IPS DF 19.7 (cell line): Measurements from ENCODE around the gene TOX4.
"Not testable (repeated sequence)": the region's sequence is repeated elsewhere in the genome, so short reads cannot be mapped to it uniquely, and the experiment has no call there.

Experiments
- DNase-seq: peaks from one replicate; pipeline ENCODE4 v3.0.0-alpha.2; 2013; ENCODE audit warnings: low read depth, low spot score

Gene TOX4

GRCh38 chr14:21476925-21477681 is at the start of gene TOX4, which contains the start of gene RAB2B:
TOX4 (plus strand) TSS chr14:21477195; CDS start chr14:21477279, 84 bp downstream.
RAB2B (minus strand) TSS chr14:21476959; CDS start chr14:21476872, 87 bp downstream.
- DNase-seq: peak; percentile 98

DNA sequence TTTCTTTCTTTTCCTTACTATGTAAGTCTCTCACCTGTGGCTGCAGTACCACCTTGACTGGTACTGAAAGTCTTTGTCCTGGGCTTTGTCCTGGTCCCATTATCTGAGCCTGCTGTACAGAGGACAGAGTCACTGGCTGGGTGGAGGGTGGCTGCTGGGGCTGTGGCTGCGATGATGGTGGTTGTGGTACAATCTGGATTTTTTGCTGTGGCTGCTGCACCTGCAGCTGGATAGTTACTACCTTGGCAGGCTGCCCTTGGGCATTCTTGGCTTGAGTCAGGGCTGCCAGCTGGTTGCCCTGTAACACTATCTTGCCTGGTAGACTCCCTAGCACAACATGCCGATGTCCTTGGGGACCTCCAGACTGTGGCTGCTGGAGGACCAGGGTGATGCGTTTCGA is 48.1 kb upstream of the TOX4 start:
- DNase-seq: no peak

DNA sequence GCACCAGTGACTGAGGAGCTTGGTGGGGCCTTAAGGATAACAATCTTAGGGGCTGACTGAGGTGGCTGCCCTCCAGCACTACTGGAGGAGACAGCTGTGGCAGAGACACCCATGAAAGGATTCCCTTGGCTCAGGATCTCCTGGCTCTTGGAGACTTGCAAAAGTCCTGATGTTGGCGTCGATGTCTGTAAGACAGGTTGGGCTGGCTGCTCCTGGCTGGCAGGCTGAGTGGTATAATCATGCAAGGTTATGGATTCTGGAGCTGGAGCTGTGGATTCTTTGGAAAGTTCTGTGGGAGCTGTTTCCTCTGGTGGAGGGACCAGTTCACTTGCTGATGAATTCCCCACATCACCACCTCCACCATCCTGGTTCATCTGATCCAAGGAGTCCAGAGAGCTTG is 45.9 kb upstream of the TOX4 start:
- DNase-seq: no peak

DNA sequence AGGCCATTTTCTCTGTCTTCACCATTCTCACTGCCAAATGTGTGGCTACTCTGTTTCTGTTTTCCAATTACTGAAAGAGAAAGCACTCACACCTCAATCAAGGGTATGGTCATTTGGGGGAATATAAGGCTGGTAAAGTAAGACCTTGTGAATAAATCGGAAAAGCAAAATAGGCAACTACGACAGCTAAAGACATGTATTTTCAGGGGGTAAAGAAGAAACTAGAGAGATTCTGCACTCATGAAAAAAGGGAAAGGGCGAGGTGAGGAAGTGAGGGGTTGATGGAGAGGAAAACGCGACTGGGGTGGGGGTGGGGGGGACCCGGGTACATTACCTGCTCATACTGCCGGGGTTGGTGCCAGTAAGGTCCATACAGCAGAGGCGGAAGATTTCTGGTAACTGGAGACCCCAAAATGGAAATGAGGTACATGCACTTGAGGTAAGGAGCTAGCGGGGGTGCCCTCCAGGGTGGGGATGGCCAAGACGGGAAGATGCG is 40.4 kb upstream of the TOX4 start:
- no peak for DNase-seq

GRCh38 chr14:21437063-21437901 is 39.7 kb upstream of the TOX4 start:
- peak; percentile 96 for DNase-seq

DNA sequence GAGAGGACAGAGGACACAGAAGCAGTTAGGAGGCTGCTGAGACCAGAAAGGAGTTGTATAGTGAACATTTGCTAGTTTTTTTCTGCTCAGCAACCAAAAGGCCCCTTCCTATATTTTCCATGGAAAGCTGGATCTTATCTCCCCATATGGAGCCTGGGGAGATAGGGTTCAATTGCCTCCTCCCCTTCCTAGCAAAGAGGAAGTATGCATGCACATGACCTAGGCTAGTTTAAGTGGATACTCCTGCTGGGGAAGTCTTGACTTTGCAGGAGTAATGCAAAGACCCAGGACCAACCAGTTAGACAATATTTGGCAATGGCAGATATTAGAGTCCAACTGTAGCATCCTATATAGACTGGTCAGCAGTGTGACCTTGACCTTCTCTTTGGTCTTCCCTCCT is 36.1 kb upstream of the TOX4 start:
- DNase-seq: no peak

GRCh38 chr14:21442657-21443056 is 34.3 kb upstream of the TOX4 start:
- DNase-seq: not testable (repeated sequence)

DNA sequence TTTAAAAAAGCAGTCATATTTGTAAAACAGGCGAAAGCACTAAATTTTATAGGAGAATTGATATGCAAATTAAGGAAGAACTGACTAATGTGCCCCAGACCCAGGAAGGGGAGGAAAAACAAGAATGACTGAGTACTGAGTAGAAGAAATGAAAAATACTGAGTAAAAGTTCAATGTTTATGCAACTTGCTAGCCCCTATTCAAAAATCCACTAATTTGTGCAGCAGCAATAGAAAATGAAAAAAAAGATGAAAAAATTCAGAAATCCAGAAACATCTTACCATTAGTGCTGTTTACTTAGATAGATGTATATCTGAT is 27.1 kb upstream of the TOX4 start:
- no peak for DNase-seq

DNA sequence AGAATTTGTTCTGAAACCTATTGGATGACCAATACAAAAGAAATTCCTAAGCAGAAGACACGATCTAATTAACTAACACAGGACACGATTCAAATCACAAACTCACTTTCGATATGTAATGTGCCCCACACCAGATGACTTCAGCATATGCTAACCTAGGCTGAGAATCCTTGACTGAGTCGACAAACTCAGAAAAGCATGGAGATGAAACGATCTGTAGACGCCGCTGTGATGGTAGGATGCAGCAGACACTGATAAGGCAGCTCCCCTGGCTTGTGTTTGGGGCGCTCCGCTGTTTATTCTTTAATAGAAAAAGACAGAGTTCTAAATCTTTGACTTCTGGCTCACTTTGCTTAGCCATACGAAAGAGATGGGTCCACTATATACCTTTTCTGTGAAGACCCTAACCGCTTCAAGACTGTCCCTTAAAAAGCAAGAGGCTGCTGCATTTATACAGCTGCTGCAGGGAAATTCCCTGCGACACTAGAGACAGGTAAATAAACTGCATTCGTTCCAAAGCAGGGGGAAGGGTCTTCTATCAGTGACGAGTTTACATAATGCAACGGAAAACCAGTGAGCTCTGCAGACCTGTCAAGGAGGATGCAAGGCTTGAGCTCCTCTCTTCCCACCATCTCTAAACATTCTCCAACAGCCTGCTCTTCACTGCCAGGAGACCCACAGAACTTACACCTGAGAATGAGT is 22.0 kb upstream of the TOX4 start:
- no peak for DNase-seq

DNA sequence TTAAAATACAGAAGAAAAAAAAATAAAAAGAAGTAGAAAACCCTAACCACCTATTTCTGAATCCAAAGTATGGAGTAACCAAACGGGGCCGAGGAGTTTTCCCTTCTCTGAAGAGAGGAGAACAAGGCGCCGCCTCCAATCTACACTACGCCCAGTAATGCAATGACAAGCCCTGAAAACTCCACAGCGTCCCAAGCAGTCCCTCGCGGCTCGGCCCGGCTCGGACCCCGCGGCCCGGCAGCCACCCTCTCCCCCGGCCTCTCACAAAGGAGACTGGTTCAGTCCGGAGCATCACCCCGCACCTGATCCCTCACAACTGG is 21.4 kb upstream of the TOX4 start:
- DNase-seq: no peak

- DNase-seq: peak; percentile 99
These were observed 20.9 kb upstream of the TOX4 start, which contains the start of gene CHD8 for GRCh38 chr14:21455912-21456667. CHD8 (minus strand) TSS chr14:21456123; CDS start chr14:21431643, 24,480 bp downstream.

GRCh38 chr14:21467616-21468015 is 9.4 kb upstream of the TOX4 start:
- DNase-seq: no peak

- no peak for DNase-seq
These were observed 1.1 kb upstream of the TOX4 start for GRCh38 chr14:21475767-21476522.

GRCh38 chr14:21476523-21476924 is 471 bp upstream of the TOX4 start:
- no peak for DNase-seq

- DNase-seq: no peak
These were observed 9.7 kb downstream of the TOX4 start for GRCh38 chr14:21486640-21487087.

DNA sequence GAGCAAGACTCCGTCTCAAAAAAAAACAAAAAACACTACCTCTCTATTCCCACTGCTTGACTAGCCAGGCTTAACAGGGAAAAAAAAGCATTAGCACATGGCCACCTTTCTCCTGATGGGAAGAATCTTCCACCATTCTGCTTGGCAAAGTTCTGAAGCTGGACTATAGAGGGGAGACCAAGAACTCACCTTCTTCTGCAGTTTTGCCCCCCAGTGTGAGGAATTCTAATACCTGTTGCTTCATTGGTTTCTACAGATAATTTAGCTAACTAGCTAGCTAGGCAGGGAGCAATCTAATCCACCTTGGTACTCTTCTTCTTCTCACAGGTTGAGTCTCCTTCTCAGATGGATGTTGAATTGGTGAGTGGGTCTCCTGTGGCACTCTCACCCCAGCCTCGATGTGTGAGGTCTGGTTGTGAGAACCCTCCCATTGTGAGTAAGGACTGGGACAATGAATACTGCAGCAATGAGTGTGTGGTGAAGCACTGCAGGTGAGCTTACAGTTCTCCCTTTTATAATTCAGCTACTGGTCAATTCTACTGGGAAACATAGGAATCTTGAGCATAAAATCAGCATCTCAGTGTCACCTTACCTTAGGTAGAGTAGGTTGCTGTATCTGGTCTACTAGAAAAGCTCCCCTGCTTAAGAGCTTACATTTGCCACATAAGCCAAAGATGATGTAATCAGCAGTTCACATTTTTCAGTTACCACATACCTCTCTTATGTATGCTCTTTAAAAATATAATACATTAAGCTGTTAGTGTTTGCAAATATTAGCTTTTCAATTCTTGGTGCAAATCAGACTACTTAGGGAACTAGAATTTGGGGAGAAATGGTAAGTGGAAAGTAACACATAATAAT is 18.1 kb downstream of the TOX4 start:
- no peak for DNase-seq

DNA sequence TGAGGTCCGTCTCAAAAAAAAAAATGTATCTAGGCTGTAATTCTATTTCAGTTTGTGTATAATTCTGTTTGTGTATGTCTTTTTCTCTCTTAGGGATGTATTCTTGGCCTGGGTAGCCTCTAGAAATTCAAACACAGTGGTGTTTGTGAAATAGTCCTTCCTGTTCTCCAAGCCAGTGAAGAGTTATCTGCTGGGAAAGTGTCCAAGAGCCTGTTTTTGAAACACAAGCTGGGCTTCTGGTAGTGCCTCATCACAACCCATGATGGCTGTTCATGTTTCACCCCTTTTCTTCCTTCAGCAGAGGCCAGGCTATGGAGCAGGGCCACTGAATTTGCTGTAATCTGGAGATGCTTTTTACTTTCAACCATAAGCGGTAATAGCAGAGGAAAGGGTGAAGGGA is 19.5 kb downstream of the TOX4 start:
- DNase-seq: no peak

DNA sequence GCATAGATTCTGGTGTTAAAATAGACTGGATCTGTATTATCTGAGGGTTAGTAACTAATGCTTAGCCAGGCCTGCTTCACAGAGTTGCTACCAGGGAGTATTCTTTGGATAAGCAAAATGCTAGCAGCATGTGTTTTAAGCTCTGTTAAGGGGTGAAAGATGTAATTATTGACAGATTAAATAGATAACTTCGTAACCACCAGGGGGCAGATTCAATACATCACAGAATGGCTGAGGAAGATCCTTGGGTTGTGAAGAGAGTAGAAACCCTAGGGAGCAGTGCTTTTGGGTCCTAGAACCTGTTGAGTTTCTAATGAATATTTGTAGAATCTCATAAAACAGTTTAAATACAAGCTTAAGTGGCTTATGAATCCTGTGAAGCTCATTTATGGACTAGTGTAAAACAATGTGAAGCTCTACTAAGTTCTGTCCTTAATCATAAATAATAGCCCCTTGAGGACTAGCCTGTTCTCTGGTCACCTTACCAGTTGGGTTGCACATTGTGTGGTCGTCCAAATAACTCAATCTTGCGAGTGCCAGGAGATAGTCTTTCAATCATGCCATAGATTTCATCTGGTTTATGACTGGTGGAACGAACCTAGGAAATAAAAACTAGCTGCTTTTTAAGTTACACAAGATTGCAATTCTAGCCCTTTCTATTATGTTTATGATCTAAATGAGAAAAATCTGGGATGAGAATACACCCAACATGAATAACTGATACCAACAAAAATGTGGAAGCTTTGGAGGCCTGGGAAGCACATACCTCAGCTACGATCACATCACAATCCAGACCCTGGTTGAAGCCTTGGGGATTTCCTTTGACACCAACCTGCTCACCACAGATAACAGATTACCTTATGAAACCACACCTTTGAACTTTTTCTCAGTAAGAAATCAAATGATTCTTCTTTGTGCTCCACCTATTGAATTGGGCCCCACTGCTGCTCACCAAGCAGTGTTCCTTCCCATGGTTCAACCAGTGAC is 21.8 kb downstream of the TOX4 start:
- peak; percentile 40 for DNase-seq
